ENCODE data around the gene NACA2. TPM values are rescaled to one million over a fixed set of nuclear protein-coding genes. Genes with fewer than 3 reads are reported as not detected.

The NACA2 gene
- total RNA-seq, 1 experiment from 2014 or later: not detected

DNA sequence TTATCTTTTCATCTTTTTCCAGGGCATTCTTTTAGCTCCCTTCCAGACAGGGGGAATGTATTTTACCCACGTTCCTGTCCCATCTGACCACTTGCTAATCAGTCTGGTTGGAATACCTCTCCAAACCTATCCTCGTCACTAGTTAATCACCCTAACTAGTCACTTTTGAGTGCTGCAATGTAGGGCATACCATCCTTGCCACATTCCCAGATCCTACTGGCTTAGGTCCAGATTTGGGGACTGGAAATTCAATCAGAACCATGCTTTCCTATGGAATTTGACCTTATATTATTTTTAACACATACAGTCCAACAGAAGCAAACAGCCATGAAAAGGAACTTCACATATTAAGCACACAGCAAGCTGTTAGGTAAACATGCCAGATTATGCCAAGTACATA is 29.7 kb downstream of the NACA2 start:
- no peak for DNase-seq (ENCODE audit: low spot score)
- Mint-ChIP-seq H3K27me3 (ENCODE audit: low read depth) (no peaks in the 10 kb centered on the region), H3K9me3 (peaks cover 4% of the 10 kb centered on the region; the same call in 1 of the 2 replicates), H3K4me1 (peaks cover 7% of the 10 kb centered on the region; the same call in 1 of the 2 replicates), H3K27ac (no peak overlapping the region), H3K36me3 (no peaks in the 10 kb centered on the region), H3K4me3 (no peak overlapping the region)
- ATAC-seq: no peak
- CTCF ChIA-PET: no interaction called here
- TF ChIP-seq, protein P1, sequence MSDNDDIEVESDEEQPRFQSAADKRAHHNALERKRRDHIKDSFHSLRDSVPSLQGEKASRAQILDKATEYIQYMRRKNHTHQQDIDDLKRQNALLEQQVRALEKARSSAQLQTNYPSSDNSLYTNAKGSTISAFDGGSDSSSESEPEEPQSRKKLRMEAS (CRISPR knock-in tag; IDR thresholded peaks at IDR 0.05): no peak
- TF ChIP-seq, protein P2, sequence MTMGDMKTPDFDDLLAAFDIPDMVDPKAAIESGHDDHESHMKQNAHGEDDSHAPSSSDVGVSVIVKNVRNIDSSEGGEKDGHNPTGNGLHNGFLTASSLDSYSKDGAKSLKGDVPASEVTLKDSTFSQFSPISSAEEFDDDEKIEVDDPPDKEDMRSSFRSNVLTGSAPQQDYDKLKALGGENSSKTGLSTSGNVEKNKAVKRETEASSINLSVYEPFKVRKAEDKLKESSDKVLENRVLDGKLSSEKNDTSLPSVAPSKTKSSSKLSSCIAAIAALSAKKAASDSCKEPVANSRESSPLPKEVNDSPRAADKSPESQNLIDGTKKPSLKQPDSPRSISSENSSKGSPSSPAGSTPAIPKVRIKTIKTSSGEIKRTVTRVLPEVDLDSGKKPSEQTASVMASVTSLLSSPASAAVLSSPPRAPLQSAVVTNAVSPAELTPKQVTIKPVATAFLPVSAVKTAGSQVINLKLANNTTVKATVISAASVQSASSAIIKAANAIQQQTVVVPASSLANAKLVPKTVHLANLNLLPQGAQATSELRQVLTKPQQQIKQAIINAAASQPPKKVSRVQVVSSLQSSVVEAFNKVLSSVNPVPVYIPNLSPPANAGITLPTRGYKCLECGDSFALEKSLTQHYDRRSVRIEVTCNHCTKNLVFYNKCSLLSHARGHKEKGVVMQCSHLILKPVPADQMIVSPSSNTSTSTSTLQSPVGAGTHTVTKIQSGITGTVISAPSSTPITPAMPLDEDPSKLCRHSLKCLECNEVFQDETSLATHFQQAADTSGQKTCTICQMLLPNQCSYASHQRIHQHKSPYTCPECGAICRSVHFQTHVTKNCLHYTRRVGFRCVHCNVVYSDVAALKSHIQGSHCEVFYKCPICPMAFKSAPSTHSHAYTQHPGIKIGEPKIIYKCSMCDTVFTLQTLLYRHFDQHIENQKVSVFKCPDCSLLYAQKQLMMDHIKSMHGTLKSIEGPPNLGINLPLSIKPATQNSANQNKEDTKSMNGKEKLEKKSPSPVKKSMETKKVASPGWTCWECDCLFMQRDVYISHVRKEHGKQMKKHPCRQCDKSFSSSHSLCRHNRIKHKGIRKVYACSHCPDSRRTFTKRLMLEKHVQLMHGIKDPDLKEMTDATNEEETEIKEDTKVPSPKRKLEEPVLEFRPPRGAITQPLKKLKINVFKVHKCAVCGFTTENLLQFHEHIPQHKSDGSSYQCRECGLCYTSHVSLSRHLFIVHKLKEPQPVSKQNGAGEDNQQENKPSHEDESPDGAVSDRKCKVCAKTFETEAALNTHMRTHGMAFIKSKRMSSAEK (CRISPR knock-in tag; IDR thresholded peaks at IDR 0.05; ENCODE audit: borderline replicate concordance): no peak
- TF ChIP-seq, protein P3, sequence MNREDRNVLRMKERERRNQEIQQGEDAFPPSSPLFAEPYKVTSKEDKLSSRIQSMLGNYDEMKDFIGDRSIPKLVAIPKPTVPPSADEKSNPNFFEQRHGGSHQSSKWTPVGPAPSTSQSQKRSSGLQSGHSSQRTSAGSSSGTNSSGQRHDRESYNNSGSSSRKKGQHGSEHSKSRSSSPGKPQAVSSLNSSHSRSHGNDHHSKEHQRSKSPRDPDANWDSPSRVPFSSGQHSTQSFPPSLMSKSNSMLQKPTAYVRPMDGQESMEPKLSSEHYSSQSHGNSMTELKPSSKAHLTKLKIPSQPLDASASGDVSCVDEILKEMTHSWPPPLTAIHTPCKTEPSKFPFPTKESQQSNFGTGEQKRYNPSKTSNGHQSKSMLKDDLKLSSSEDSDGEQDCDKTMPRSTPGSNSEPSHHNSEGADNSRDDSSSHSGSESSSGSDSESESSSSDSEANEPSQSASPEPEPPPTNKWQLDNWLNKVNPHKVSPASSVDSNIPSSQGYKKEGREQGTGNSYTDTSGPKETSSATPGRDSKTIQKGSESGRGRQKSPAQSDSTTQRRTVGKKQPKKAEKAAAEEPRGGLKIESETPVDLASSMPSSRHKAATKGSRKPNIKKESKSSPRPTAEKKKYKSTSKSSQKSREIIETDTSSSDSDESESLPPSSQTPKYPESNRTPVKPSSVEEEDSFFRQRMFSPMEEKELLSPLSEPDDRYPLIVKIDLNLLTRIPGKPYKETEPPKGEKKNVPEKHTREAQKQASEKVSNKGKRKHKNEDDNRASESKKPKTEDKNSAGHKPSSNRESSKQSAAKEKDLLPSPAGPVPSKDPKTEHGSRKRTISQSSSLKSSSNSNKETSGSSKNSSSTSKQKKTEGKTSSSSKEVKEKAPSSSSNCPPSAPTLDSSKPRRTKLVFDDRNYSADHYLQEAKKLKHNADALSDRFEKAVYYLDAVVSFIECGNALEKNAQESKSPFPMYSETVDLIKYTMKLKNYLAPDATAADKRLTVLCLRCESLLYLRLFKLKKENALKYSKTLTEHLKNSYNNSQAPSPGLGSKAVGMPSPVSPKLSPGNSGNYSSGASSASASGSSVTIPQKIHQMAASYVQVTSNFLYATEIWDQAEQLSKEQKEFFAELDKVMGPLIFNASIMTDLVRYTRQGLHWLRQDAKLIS (CRISPR knock-in tag; IDR thresholded peaks at IDR 0.05; ENCODE audit: borderline replicate concordance): no peak
- TF ChIP-seq, protein P4, sequence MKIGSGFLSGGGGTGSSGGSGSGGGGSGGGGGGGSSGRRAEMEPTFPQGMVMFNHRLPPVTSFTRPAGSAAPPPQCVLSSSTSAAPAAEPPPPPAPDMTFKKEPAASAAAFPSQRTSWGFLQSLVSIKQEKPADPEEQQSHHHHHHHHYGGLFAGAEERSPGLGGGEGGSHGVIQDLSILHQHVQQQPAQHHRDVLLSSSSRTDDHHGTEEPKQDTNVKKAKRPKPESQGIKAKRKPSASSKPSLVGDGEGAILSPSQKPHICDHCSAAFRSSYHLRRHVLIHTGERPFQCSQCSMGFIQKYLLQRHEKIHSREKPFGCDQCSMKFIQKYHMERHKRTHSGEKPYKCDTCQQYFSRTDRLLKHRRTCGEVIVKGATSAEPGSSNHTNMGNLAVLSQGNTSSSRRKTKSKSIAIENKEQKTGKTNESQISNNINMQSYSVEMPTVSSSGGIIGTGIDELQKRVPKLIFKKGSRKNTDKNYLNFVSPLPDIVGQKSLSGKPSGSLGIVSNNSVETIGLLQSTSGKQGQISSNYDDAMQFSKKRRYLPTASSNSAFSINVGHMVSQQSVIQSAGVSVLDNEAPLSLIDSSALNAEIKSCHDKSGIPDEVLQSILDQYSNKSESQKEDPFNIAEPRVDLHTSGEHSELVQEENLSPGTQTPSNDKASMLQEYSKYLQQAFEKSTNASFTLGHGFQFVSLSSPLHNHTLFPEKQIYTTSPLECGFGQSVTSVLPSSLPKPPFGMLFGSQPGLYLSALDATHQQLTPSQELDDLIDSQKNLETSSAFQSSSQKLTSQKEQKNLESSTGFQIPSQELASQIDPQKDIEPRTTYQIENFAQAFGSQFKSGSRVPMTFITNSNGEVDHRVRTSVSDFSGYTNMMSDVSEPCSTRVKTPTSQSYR (CRISPR knock-in tag; IDR thresholded peaks at IDR 0.05): no peak
- no peak for TF ChIP-seq HMGA2 (CRISPR knock-in tag; IDR thresholded peaks at IDR 0.05)
- no peak for TF ChIP-seq TEAD1 (CRISPR knock-in tag; IDR thresholded peaks at IDR 0.05)
- TF ChIP-seq PRRX2 (CRISPR knock-in tag; IDR thresholded peaks at IDR 0.05): no peak
- TF ChIP-seq, protein P5, sequence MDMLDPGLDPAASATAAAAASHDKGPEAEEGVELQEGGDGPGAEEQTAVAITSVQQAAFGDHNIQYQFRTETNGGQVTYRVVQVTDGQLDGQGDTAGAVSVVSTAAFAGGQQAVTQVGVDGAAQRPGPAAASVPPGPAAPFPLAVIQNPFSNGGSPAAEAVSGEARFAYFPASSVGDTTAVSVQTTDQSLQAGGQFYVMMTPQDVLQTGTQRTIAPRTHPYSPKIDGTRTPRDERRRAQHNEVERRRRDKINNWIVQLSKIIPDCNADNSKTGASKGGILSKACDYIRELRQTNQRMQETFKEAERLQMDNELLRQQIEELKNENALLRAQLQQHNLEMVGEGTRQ (CRISPR knock-in tag; IDR thresholded peaks at IDR 0.05): no peak
- TF ChIP-seq, protein P6, sequence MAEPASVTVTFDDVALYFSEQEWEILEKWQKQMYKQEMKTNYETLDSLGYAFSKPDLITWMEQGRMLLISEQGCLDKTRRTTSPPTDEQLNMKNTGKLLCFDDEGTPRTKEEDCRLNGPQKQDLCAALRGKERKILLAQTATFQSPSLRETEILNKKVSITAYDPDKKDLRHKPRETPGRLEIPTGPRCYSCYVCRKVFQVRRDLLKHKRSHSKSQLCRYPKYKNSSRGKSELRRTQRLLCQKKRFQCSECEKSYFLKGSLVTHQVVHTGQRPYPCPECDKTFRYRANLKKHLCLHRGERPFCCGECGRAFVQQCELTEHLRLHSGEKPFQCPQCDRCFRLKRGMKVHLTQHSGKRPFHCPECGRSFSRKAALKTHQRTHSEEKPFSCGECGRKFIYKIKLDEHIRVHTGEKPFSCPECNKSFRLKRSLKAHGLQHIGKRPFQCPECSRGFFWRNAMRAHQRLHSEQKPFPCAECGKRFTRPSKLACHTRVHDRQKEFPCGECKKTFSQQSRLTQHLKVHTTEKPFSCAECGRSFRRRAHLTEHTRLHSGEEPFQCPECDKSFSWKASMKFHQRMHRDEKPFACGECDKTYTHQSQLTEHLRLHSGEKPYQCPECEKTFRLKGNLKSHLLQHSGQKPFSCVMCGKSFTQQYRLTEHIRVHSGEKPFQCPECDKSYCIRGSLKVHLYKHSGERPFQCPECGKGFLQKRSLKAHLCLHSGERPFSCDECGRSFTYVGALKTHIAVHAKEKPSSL (CRISPR knock-in tag; conservative IDR thresholded peaks at IDR 0.05): no peak
- TF ChIP-seq ZNF671 (CRISPR knock-in tag; IDR thresholded peaks at IDR 0.05): no peak
- TF ChIP-seq, protein P7, sequence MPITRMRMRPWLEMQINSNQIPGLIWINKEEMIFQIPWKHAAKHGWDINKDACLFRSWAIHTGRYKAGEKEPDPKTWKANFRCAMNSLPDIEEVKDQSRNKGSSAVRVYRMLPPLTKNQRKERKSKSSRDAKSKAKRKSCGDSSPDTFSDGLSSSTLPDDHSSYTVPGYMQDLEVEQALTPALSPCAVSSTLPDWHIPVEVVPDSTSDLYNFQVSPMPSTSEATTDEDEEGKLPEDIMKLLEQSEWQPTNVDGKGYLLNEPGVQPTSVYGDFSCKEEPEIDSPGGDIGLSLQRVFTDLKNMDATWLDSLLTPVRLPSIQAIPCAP (CRISPR knock-in tag; IDR thresholded peaks at IDR 0.05): no peak
- POLR2A ChIA-PET: no interaction called here

All from WTC11 (cell line).